ENCODE data around the gene TMEM107. TPM values are rescaled to one million over a fixed set of nuclear protein-coding genes. Genes with fewer than 3 reads are reported as not detected.
A peak's percentile ranks its signal among the peaks of the same experiment; 100 is the strongest.

Gene TMEM107
- total RNA-seq, 1 experiment from 2014 or later: 53.3 TPM

DNA sequence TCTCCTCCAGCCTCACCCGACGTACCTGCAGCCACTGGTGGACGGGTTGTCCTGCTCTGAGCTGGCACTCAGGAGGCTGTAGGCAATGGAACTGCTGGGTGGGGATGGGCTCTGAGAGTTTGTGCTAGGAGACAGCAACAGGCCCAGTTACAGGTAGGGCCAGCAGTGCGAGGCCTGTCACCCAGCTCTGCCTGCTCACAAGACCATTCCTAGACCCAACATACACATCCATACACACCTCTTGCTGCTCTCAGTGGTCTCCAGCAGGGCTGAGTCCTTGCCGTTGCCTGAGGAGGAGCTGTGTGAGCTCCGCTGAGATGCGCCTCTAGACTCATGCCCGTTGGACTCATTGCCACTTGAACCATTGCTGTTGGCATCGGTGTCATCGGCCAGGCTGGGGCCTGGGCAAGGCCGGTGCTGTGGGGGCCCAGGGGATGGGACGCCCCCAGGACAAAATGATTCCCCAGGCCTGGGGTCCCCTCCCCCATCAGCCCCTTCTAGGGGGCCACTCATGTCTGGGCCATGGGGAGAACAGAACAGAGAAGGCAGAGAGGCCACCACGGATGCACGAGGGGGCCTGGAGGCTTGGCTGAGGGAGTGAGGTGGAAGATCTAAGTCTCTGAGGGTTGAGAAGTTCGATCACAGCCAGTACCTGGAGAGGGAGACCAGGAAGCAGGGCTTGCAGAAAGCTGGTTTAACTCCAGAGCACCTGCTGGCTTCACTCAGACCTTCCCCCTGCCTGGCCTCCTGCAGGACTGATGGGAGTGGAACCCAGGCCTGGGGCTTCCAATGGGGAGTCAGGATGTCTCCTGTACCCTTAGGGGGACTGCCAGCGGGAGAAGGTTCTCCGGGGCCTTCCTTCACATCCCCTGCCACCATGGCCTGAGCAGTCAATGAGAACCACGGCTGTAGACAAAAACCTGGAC is 25.7 kb downstream of the TMEM107 start:
- no peak for DNase-seq (ENCODE audit: low read depth)

DNA sequence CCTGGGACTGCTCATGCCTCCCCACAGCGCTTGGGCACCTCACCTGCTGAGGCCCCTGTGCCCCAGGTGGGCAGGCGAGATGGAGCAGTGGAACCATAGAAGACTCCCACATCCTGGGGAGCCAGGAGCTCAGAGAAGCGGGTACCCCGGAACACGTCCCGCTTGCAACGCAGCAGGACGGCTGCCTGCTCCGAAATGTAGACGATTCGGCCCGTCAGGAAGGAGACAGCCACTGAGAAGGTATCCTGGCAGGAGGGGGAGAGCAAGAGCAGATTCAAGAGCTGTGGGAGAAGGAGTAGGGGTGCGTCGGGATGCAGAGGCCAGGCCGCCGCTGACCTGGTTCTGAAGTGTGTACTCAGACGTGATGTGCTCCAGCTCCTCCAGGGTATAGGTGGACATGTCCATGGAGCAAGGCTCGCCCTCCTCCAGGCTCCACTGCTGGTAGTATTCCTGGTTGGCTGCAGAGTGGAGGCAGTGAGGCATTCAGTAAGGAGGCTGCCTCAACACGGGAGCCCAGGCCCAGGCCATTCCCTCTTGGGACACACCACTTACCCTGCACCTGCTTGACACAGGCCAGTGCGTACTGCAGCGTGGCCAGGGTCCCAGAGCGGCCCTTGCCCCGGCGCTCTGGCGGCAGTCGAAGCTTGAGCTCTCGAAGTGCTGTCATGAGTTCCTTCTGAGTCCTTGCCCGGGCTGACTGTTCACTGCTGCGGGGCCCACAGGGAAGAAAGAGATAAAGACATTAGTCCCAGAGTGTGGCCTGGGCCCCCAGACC is 26.6 kb downstream of the TMEM107 start:
- no peak for DNase-seq (ENCODE audit: low read depth)

DNA sequence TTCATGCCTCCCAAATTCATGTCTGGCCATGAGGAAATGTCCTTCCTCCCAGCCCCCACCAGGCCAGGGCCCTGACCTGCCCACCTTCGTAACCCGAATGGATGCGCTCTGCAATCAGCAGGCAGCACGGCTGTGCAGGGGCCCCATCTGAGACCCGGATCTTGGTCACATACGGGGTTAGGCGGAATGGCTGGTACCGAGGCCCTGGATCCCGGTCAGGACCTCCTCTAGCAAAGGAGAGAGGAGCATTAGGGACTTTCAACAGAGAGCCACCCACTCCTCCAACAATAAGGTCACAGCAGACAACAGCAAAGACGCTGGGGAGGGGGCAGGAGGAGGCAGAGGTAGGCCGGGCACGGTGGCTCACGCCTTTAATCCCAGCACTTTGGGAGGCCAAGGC is 27.6 kb downstream of the TMEM107 start:
- no peak for DNase-seq (ENCODE audit: low read depth)

DNA sequence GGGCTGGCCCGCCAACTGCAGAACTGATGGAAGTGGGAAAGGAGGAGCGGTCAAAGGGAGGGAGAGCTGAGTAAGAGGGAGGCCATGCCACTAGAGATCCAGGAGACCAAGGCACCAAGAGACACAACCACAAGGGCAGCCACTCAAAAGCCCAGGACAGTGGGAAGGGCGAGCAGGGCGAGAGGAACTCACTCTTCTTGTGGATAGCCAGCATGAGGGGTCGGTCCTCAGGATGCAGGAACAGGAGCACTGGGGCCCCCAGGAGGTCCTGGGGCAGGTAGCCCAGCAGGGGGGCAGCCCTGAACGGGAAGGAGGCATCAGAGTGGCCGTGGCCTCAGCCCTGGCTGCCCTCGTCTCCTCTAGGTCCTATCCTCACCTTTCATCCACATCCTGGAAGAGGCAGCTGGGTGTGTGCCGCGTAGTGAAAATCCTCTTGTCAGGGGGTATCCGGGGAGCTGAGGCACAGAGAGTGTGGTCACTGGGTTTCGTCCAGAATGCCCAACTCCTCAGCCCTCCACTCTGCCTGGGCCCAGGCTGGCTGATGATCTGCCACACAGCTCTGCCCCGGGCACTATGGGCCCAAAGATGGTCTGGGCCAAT is 28.3 kb downstream of the TMEM107 start:
- no peak for DNase-seq (ENCODE audit: low read depth)

DNA sequence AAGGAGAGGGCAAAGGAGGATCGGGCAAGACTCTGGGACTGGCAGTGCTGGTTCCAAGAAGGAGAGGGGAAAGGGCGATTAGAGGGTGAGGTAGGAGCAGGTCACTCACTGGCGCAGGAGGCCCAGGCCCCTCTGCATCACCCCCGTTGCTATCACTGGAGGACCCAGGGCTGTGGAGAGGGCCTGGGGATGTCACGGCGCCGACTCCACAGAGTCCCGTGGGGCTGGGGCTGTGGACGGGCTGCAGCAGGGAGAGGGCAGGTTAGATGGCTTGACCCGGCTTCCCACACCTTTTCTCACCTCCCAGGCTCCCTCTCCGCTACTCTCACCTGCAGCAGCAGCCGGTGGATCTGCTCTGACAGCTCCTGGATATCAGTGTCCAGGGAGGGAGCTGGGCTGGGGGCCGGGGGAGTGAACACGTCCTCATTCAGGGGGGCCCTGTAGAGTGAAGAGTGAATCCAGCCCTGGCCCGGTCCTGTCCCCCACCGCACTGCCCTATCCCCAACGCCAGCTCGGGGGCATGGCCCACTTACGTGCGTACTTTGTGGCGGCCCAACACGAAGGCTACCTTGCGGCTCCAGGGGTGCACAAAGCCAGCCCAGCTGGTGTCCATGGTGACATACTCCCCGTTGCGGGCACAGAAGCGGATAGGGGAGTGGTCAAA is 28.9 kb downstream of the TMEM107 start:
- DNase-seq (ENCODE audit: low read depth): no peak

DNA sequence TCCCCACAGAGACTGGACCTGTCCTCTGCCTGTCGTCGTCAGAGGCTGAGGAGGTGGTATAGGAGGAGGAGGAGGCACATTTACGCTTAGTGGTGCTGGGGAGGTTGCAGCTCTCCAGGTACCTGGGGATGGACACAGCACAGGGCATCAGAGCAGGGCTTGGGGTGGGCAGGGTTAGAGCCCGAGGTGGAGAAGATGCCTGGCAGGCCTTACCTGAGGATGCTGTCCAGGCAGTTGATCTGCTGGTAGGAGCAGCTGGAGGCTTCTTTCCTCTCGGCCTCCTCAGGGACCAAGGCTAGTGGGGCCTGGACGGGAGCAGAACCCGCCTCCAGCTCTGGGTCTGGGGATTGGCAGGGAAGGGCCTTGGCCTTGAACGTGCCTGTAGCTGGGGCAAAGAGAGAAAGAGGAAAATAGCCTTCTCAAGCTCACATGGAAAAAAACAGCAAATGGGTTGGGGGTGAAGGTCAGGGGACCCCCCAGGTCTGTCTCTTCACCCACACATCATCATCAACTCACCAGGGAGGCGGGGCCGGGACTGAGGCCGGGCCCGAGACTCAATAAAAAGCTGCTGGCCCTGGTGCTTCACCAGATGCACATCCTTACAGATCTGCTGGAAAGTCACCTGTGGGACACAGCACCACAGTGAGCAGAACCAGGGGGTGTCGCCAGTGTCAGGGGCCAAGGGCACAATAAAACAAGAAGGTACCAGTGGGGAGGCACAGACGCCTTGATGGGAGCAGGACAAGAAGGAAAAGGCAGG is 29.6 kb downstream of the TMEM107 start:
- no peak for DNase-seq (ENCODE audit: low read depth)

DNA sequence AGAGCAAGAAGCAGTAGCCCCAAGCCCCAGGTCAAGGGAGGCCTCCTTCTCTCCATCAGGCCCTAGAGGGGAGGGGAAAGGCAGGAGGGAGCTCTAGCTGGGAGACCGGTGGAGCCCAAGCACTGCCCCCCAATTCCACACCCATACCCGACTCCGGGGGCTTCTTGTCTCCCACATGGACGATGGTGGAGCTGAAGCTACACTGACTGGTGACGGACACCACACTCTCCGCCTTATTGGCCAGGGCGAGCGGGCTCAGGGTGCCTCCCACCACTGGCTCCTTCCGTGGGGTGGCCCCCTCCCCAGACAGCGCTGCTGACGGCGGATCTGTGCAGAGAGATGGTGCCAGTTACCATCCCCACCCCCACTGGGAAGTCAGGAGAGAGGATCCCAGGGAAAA is 30.4 kb downstream of the TMEM107 start:
- DNase-seq (ENCODE audit: low read depth): no peak

DNA sequence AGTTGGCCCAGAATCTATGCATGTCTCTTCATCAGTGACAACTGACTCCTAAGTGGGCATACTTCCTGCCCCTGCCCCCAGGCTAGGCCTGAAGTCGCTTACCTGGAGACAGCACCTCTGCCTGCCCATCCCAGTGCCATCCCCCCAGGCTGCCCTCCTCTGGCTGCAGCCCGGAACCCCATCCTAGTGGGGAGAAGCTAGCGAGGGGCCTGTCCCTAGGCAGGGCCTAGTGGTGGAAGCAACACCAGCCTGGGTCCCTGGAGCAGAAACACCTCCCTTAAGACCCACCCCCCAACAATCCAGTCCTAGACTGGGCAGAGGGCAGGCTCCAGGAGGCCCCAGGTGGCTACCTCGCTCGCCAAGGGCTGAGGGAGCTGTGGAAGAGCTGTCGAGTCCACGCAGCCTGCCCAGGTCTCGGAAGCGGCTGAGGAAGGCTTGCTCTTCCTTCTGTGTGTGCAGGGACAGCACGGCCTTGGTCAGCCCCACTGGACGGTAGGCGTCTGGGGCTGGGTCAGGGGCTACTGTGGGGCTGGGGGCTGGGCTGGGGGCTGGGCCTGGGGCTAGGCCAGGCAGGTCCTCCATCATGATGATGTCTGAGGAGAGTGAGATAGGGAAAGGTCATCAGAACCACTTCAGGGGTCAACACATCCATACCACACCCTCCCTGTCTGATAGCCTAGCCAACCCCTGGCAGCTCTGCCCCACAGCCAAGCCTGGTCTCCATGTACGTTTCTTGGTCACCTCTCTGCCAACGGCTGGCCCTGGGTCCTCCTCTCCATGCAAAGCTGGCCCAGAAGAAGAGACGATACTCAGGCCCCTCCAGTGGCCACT is 31.6 kb downstream of the TMEM107 start:
- DNase-seq (ENCODE audit: low read depth): no peak

DNA sequence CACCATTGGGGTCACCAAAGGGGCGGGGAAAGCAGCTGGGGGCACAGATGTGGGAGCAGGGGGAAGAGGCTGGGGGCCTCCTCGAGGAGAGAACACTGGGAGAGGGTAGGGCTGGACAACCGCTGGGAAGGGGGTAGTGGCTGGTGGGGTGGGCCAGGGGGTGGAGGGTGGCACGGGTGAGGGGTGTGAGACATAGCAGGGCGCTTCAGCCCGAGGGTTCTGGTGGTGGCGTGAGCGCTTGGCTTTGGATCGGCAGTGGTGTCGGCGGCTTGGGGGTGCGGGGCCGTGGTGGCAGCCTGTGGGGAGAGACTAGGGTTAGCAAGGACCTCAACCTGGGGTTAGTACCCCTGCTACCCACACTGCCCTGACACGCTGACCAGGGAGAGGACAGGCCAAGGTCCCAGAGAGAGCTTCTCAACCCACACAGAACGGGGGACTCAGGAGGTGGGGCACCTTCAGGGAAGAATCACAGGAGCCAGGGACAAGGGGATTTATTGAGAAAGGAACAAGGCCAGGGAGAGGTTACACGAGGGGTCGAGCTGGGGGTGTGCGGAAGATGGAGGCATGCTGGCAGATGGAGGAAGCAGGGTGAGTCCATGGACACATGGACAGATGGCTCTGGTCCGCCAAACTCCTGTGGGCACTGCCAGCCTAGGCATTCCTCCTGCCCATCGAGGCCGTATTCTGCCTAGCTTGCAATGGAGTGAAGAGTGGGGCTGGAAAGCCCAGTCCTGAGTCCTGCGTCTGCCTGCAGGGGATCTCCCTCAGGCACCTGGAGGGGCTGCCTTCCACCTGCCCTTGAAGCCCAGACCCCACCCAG is 32.4 kb downstream of the TMEM107 start:
- no peak for DNase-seq (ENCODE audit: low read depth)

DNA sequence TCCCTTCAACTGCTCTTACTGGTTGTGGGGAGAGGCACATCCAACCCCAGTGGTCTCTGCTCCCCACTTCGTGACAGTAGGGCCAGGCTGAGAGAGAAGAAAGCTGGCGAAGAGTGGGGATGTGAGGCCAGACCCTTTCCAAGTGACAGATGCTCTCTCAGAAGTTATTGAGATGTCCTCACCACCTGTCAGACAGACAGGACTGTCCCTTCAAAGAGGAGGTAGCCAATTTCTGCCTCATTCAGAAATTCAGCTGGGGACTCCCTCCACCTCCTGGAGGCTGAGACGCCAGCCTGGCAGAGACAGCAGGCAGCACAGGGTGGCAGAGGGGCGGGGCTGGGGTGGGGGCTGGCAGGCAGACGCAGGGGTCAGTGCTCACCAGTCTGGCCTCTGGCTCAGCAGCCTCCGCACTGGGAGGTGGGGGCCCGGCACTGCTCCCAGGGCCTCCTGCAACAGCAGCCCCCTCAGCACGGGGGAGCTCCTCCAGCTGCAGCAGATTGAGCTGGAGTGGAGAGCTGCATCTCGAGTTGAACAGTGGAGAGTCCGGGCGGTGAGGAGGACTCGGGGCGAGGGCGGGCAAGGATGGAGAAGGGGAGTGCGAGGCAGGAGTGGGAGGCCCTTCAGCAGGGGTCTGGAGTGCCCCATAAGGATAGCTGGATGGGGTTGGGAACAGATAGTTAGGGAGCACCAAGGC is 33.1 kb downstream of the TMEM107 start:
- DNase-seq (ENCODE audit: low read depth): no peak

DNA sequence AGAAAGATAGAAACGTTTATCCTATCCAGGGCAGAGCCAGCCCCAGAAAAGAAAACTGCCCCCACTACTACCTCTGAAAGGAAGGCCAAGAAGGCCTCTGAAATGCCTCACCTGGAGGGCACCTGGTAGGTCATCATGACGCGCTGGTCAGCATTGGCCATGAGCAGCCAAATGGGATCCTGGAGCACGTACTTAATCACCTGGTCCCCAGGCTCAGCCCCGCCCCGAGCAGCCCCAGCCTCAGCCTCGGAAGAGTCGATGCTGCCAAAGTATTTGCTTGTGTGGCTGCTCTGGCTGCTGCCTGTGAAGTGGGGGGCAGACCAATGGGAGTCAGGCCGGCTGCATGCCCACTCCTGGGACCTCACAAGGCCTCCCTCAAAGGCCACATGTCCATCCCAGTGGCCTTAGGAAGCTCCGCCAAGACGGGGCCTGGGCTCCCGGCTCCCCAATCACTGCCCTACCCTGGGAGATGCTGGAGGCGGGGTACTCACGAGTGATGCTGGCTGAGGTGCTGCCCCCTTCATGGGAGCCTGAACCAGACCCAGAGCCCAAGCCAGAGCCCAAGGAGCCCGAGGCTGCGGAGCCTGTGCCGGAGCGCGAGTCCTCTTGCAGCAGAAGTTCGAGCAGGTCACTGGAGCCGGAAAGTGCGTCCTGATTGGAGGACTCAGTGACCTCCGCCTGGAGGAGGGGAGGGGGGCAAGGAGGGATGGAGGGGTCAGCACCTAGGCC is 33.9 kb downstream of the TMEM107 start:
- DNase-seq (ENCODE audit: low read depth): no peak

DNA sequence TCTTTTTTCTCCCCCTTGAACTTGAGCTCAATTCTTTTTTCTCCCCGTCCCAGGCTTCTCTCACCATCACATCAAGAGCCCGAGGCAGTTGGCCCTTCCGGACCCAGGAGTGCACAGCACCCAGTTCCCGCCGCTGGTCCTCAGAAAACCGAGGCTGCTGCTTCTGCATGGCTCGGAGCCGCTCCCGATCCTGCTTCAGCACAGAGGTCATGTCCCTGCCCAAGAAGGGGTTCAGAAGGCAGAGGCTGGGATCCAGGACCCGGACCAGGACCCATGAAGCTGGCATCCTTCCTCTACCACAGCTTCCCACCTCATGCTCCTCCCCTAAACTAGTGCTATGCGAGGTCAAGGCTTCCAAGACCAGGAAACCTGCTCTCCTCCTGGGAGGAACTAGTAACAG is 34.4 kb downstream of the TMEM107 start:
- no peak for DNase-seq (ENCODE audit: low read depth)

DNA sequence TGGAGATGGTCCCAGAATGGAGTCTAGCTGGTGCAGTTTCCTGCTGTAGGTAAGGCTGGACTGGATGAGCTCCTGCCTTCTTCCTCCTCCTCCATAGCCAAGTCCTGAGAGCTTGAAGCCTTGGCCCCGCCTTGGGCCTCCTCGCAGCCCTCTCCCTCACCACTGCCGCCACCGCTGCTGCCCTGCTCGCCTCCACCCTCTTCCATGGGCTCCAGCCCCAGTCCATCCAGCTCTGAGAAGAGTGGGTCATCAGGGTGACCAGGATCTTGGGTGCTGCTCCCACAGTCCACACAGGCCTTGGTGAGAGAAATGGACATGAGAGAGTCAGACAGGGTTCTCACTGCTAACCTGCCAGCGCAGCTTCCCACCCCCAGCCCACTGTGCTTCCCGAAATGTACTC is 35.1 kb downstream of the TMEM107 start:
- no peak for DNase-seq (ENCODE audit: low read depth)

DNA sequence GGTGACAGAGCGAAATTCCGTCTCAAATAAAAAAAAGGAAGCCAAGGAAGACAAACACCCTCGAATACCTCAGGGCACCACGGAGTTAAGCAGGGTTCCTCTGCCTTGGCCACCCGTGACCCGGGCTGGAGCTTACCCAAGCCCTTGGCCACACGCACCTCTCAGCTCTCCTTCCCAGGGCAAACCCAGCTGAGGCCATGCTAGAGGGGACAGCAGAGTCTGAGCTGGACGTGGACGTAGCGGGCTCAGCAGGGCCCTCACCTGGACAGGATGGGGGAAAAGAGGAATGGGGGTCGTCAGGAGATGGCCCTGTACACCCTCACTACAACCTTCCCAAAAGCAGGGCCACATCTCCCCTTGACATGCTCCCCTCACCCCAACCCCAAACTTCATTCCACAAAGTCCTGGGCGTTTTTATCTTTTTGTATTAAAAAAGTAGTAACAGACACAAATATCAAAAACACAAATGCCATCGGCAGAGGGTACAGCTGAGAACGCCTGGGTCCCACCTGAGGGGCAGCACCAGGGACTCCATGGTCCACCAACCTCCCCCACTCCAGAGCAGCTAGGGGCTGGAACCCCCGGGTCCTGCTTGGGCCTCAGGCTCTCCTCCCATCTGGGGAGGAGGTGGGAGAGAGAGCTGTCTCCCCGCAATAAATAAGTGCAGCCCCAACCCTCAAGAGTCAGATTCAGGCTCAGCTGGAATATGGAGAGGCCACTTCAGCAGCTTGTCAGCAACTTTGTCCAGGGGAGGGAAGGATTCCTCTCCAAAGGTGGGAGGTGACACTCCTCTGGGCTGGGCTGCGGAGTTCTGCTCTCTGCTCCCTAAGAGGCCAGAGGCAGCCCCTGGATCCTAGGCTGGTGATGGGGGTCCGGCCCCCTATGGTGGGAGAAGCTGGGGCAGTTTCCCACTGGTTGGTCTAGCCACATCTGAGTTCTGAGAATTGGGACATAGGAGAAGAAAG is 35.8 kb downstream of the TMEM107 start:
- DNase-seq (ENCODE audit: low read depth): no peak

DNA sequence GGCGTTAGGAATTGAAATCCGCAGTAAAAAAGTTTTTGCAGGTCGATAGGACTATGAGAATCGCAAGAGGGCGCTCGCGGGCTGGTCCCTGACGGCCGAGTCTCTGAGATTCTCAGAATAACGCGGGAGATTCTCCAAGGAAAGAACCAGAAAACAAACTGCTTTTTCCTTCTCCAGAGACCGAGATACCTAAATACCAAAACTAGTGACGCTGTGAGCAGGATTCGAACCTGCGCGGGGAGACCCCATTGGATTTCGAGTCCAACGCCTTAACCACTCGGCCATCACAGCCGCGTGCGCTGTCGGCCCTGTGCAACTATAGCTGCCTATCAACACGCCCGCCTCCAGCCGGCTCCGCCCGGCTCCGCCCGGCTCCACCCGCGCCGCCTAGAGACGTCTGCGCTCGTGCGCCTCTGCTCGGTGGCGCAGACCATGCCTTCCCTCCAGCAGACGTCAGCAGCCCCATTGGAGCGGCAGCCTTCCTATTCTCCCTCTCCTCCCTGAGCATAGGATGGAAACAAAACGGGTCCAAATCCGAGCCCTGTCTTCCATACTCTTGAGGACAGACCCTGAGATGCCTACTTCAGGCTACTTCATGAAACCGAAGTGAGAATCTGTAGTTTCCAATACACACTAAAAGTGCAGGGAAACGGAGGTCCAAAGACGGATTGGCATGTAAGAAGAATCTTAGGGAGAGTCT is 37.4 kb downstream of the TMEM107 start:
- DNase-seq (ENCODE audit: low read depth): peak; percentile 95

DNA sequence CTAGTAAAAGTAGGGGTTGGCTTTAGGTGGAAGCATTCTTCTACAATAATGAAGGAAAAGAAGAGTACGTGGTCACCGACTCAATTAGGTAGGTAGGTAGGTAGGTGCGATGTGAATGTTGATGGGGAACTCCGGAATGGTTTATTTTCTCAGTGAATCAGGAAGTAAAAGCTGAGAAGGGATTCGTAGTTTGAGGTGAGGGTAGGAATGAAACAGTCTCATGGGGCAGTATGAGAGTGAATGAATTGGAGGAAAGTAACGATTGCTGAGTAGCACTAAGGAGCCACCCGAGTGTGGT is 37.9 kb downstream of the TMEM107 start:
- no peak for DNase-seq (ENCODE audit: low read depth)

All from RPMI7951 (cell line).